Activated CD4-positive, alpha-beta memory T cell treated with anti-CD3 and anti-CD28 coated beads for 36 hours (primary cell): Measurements from ENCODE around the gene PHLDA3. TPM values are rescaled to one million over a fixed set of nuclear protein-coding genes. Genes with fewer than 3 reads are reported as not detected.

ENCODE experiments used
- CTCF ChIA-PET: fragments of 350-600 bp; sonication (Branson Sonifier 250); formaldehyde crosslinking; loops from one replicate; lab custom pipeline; 2021; ENCODE audit warnings: antibody characterized with exemption, inconsistent platforms; lab: Charles Lee
- POLR2A ChIA-PET: fragments of 350-600 bp; sonication (Branson Sonifier 250); formaldehyde crosslinking; loops from one replicate; lab custom pipeline; 2021; ENCODE audit warnings: antibody characterized with exemption; lab: Charles Lee
- DNase-seq: peaks from one replicate; pipeline ENCODE4 v3.0.0-alpha.2; 2020
- H3K27ac Mint-ChIP-seq: one replicate; pipeline ENCODE4 v1.8.0; 2021; ENCODE audit warnings: mixed read lengths
- H3K27me3 Mint-ChIP-seq: one replicate; pipeline ENCODE4 v1.8.0; 2021; ENCODE audit warnings: mixed read lengths
- H3K36me3 Mint-ChIP-seq: one replicate; pipeline ENCODE4 v1.8.0; 2021; ENCODE audit warnings: mixed read lengths
- H3K4me1 Mint-ChIP-seq: one replicate; pipeline ENCODE4 v1.8.0; 2021; ENCODE audit warnings: low read depth, mixed read lengths
- H3K4me3 Mint-ChIP-seq: one replicate; pipeline ENCODE4 v1.8.0; 2021; ENCODE audit warnings: mild to moderate bottlenecking, mixed read lengths
- H3K9me3 Mint-ChIP-seq: one replicate; pipeline ENCODE4 v1.8.0; 2021; ENCODE audit warnings: mixed read lengths
- intact Hi-C: fragments of 100-400 bp; cut with micrococcal nuclease; formaldehyde crosslinking; loops from one replicate; pipeline ENCODE4 v1.15.1; 2023
- total RNA-seq, 2 experiments: library from RNA; stranded (reverse); gene quantifications; one replicate each; pipeline ENCODE4 v1.2.3, GENCODE V29; 2021

Gene PHLDA3
- total RNA-seq, 2 experiments from 2014 or later, result 3.4 to 4.1 TPM

GRCh38 chr1:201459052-201459451 lies 9.9 kb downstream of the PHLDA3 start:
- intact Hi-C loops, result no loop called here
- CTCF ChIA-PET, result interaction anchor here (1.4 to 3.0 kb wide), 2 partner anchors 23 to 54 kb away, joined by 4 to 10 read pairs; no protein-coding TSS in a partner anchor
- Mint-ChIP-seq H3K4me1 (peaks cover 7% of the 10 kb centered on the region), H3K27me3 (peaks cover 3% of the 10 kb centered on the region), H3K4me3 (no peak overlapping the region), H3K9me3 (no peaks in the 10 kb centered on the region), H3K36me3 (no peaks in the 10 kb centered on the region), H3K27ac (no peak overlapping the region)
- POLR2A ChIA-PET, result no interaction called here
- no peak for DNase-seq

GRCh38 chr1:201457508-201457960 lies 11.5 kb downstream of the PHLDA3 start:
- no peak for DNase-seq
- H3K27me3 Mint-ChIP-seq, result peaks cover 3% of the 10 kb centered on the region
- H3K27ac Mint-ChIP-seq, result no peak overlapping the region
- H3K4me3 Mint-ChIP-seq, result no peak overlapping the region
- POLR2A ChIA-PET, result interaction anchor here (0.5 kb wide), 1 partner anchor 22 kb away, joined by 3 read pairs; no protein-coding TSS in a partner anchor
- intact Hi-C loops, result no loop called here
- H3K36me3 Mint-ChIP-seq, result no peaks in the 10 kb centered on the region
- CTCF ChIA-PET, result interaction anchor here (2.1 to 3.0 kb wide), 2 partner anchors 24 to 55 kb away, joined by 4 to 10 read pairs; no protein-coding TSS in a partner anchor
- no peaks in the 10 kb centered on the region for H3K9me3 Mint-ChIP-seq
- peaks cover 10% of the 10 kb centered on the region for H3K4me1 Mint-ChIP-seq

GRCh38 chr1:201456499-201457309 lies 12.3 kb downstream of the PHLDA3 start:
- Mint-ChIP-seq H3K27me3 (peaks cover 8% of the 10 kb centered on the region), H3K27ac (no peak overlapping the region), H3K9me3 (no peaks in the 10 kb centered on the region), H3K4me1 (peaks cover 10% of the 10 kb centered on the region), H3K4me3 (no peak overlapping the region), H3K36me3 (no peaks in the 10 kb centered on the region)
- intact Hi-C loops, result no loop called here
- CTCF ChIA-PET, result interaction anchor here (1.1 to 2.8 kb wide), 3 partner anchors 9 to 56 kb away, joined by 4 to 14 read pairs (median 8); no protein-coding TSS in a partner anchor
- POLR2A ChIA-PET, result interaction anchor here (0.5 kb wide), 1 partner anchor 21 kb away, joined by 3 read pairs; no protein-coding TSS in a partner anchor
- no peak for DNase-seq

GRCh38 chr1:201455098-201455497 lies 13.9 kb downstream of the PHLDA3 start:
- no peak for DNase-seq
- H3K27me3 Mint-ChIP-seq, result peaks cover 11% of the 10 kb centered on the region
- ChIA-PET CTCF (interaction anchor here (1.4 to 3.5 kb wide), 3 partner anchors 20 to 58 kb away, joined by 10 to 21 read pairs (median 14); no protein-coding TSS in a partner anchor), POLR2A (no interaction called here)
- peaks cover 10% of the 10 kb centered on the region for H3K4me1 Mint-ChIP-seq
- no peaks in the 10 kb centered on the region for H3K9me3 Mint-ChIP-seq
- H3K4me3 Mint-ChIP-seq, result no peak overlapping the region
- no peaks in the 10 kb centered on the region for H3K36me3 Mint-ChIP-seq
- no peak overlapping the region for H3K27ac Mint-ChIP-seq
- intact Hi-C loops, result no loop called here

- no peak overlapping the region for H3K4me3 Mint-ChIP-seq
- DNase-seq, result no peak
- POLR2A ChIA-PET, result no interaction called here
- H3K36me3 Mint-ChIP-seq, result no peaks in the 10 kb centered on the region
- intact Hi-C loops, result loop anchor here (1.0 kb wide), 1 partner anchor 53 kb away; the partner anchor contains the start of gene CSRP1
- peaks cover 10% of the 10 kb centered on the region for H3K4me1 Mint-ChIP-seq
- H3K9me3 Mint-ChIP-seq, result no peaks in the 10 kb centered on the region
- H3K27ac Mint-ChIP-seq, result no peak overlapping the region
- CTCF ChIA-PET, result interaction anchor here (1.4 to 3.5 kb wide), 3 partner anchors 19 to 58 kb away, joined by 10 to 21 read pairs (median 14); no protein-coding TSS in a partner anchor
- peaks cover 13% of the 10 kb centered on the region for H3K27me3 Mint-ChIP-seq
Measured at GRCh38 chr1:201454608-201455007, 14.4 kb downstream of the PHLDA3 start.

- Mint-ChIP-seq H3K27ac (no peak overlapping the region), H3K27me3 (peaks cover 14% of the 10 kb centered on the region)
Measured at GRCh38 chr1:201452866-201453265, 16.1 kb downstream of the PHLDA3 start.

GRCh38 chr1:201450721-201451291 lies 18.2 kb downstream of the PHLDA3 start:
- POLR2A ChIA-PET, result no interaction called here
- no peak for DNase-seq
- intact Hi-C loops, result no loop called here

More at GRCh38 chr1:201452866-201453265, 16.1 kb downstream of the PHLDA3 start:
- ChIA-PET POLR2A (interaction anchor here (0.6 kb wide), 2 partner anchors 23 to 379 kb away, joined by 3 to 4 read pairs; no protein-coding TSS in a partner anchor), CTCF (interaction anchor here (3.3 to 3.5 kb wide), 2 partner anchors 29 to 60 kb away, joined by 16 to 21 read pairs; no protein-coding TSS in a partner anchor)
- intact Hi-C loops, result no loop called here
- no peaks in the 10 kb centered on the region for H3K9me3 Mint-ChIP-seq
- no peak for DNase-seq
- peaks cover 11% of the 10 kb centered on the region for H3K4me1 Mint-ChIP-seq
- no peak overlapping the region for H3K4me3 Mint-ChIP-seq
- no peaks in the 10 kb centered on the region for H3K36me3 Mint-ChIP-seq

GRCh38 chr1:201448990-201449389 lies 20.0 kb downstream of the PHLDA3 start:
- Mint-ChIP-seq H3K27me3 (peaks cover 15% of the 10 kb centered on the region), H3K4me3 (no peak overlapping the region)
- no peak for DNase-seq

More at GRCh38 chr1:201450721-201451291, 18.2 kb downstream of the PHLDA3 start:
- no peaks in the 10 kb centered on the region for H3K36me3 Mint-ChIP-seq
- H3K4me3 Mint-ChIP-seq, result no peak overlapping the region
- H3K27ac Mint-ChIP-seq, result no peak overlapping the region
- no peaks in the 10 kb centered on the region for H3K9me3 Mint-ChIP-seq
- H3K27me3 Mint-ChIP-seq, result peaks cover 14% of the 10 kb centered on the region
- CTCF ChIA-PET, result interaction anchor here (1.0 to 5.7 kb wide), 6 partner anchors 12 to 62 kb away, joined by 3 to 127 read pairs (median 5); no protein-coding TSS in a partner anchor
- peaks cover 11% of the 10 kb centered on the region for H3K4me1 Mint-ChIP-seq

GRCh38 chr1:201447903-201448871 lies 20.8 kb downstream of the PHLDA3 start:
- POLR2A ChIA-PET, result interaction anchor here (0.6 to 1.8 kb wide), 3 partner anchors 12 to 59 kb away, joined by 3 to 4 read pairs (median 4); partner anchors contain the start of gene CSRP1
- H3K27ac Mint-ChIP-seq, result no peak overlapping the region
- peaks cover 15% of the 10 kb centered on the region for H3K27me3 Mint-ChIP-seq
- CTCF ChIA-PET, result interaction anchor here (0.6 to 6.3 kb wide), 23 partner anchors 8 to 345 kb away, joined by 3 to 150 read pairs (median 5); partner anchors contain the start of gene PHLDA3
- peaks cover 2% of the 10 kb centered on the region for H3K4me1 Mint-ChIP-seq
- intact Hi-C loops, result loop anchor here (1.0 kb wide), 2 partner anchors 32 to 65 kb away; no protein-coding TSS in a partner anchor
- no peaks in the 10 kb centered on the region for H3K36me3 Mint-ChIP-seq
- no peaks in the 10 kb centered on the region for H3K9me3 Mint-ChIP-seq
- H3K4me3 Mint-ChIP-seq, result no peak overlapping the region
- DNase-seq, result peak; percentile 82

More at GRCh38 chr1:201448990-201449389, 20.0 kb downstream of the PHLDA3 start:
- Mint-ChIP-seq H3K27ac (no peak overlapping the region), H3K9me3 (no peaks in the 10 kb centered on the region), H3K36me3 (no peaks in the 10 kb centered on the region), H3K4me1 (peaks cover 4% of the 10 kb centered on the region)
- CTCF ChIA-PET, result interaction anchor here (1.2 to 6.3 kb wide), 9 partner anchors 12 to 344 kb away, joined by 3 to 150 read pairs (median 11); partner anchors contain the start of gene PHLDA3
- POLR2A ChIA-PET, result interaction anchor here (1.8 kb wide), 1 partner anchor 33 kb away, joined by 4 read pairs; no protein-coding TSS in a partner anchor
- intact Hi-C loops, result loop anchor here (1.0 kb wide), 2 partner anchors 31 to 64 kb away; no protein-coding TSS in a partner anchor

GRCh38 chr1:201445310-201445709 lies 23.7 kb downstream of the PHLDA3 start:
- Mint-ChIP-seq H3K27me3 (peaks cover 7% of the 10 kb centered on the region), H3K4me1 (peaks cover 2% of the 10 kb centered on the region), H3K27ac (no peak overlapping the region), H3K36me3 (no peaks in the 10 kb centered on the region), H3K4me3 (no peak overlapping the region), H3K9me3 (no peaks in the 10 kb centered on the region)
- CTCF ChIA-PET, result interaction anchor here (1.3 to 6.3 kb wide), 4 partner anchors 9 to 85 kb away, joined by 5 to 150 read pairs (median 81); no protein-coding TSS in a partner anchor
- POLR2A ChIA-PET, result no interaction called here
- no peak for DNase-seq
- intact Hi-C loops, result no loop called here
